LHCN-M2 (cell line): ENCODE measurements around the gene FEN1. TPM values are rescaled to one million over a fixed set of nuclear protein-coding genes. Genes with fewer than 3 reads are reported as not detected.

Source experiments
- DNase-seq: peaks from one replicate; pipeline ENCODE4 v3.0.0-alpha.2; 2012; ENCODE audit warnings: low read depth
- total RNA-seq: library from RNA; depleted of rRNA; stranded (reverse); fragments of >200 nt; gene quantifications from 2 replicates; pipeline ENCODE4 v1.2.3, GENCODE V29; 2014

FEN1 gene
- total RNA-seq, 1 experiment from 2014 or later, result 129 TPM

- DNase-seq, result no peak
These were observed 16.8 kb upstream of the FEN1 start for GRCh38 chr11:61775606-61776554.

- peak; percentile 45 for DNase-seq
These were observed 16.1 kb upstream of the FEN1 start for GRCh38 chr11:61776561-61777075.

GRCh38 chr11:61777234-61778090, 15.2 kb upstream of the FEN1 start:
- DNase-seq, result no peak

GRCh38 chr11:61778357-61778886, 14.3 kb upstream of the FEN1 start:
- no peak for DNase-seq

GRCh38 chr11:61778920-61779650, 13.6 kb upstream of the FEN1 start:
- DNase-seq, result no peak

GRCh38 chr11:61779666-61780525, 12.8 kb upstream of the FEN1 start:
- no peak for DNase-seq

GRCh38 chr11:61780581-61781162, 12.0 kb upstream of the FEN1 start:
- DNase-seq, result no peak

GRCh38 chr11:61781585-61781984, 11.1 kb upstream of the FEN1 start:
- no peak for DNase-seq

GRCh38 chr11:61782299-61782698, 10.4 kb upstream of the FEN1 start:
- no peak for DNase-seq

GRCh38 chr11:61782841-61783240, 9.9 kb upstream of the FEN1 start:
- DNase-seq, result no peak

- DNase-seq, result no peak
These were observed 8.8 kb upstream of the FEN1 start for GRCh38 chr11:61783717-61784505.

GRCh38 chr11:61784506-61784805, 8.3 kb upstream of the FEN1 start:
- no peak for DNase-seq

GRCh38 chr11:61785837-61786402, 6.8 kb upstream of the FEN1 start:
- no peak for DNase-seq

GRCh38 chr11:61787928-61788491, 4.7 kb upstream of the FEN1 start:
- peak; percentile 44 for DNase-seq

- DNase-seq, result peak; percentile 83
These were observed 888 bp upstream of the FEN1 start for GRCh38 chr11:61791737-61792309.

GRCh38 chr11:61793083-61793828, 545 bp downstream of the FEN1 start:
- DNase-seq, result no peak

GRCh38 chr11:61793829-61794204, 1.1 kb downstream of the FEN1 start:
- DNase-seq, result no peak
